Right lobe of liver (tissue), 6 donors: ENCODE measurements around the gene SMARCC1. TPM values are rescaled to one million over a fixed set of nuclear protein-coding genes. Genes with fewer than 3 reads are reported as not detected.

Source experiments
- ATAC-seq, 4 donors: fragments of 200-7000 bp; cut with Tn5 transposase; one replicate each; pipeline ENCODE4 v1.9.1; 2020; ENCODE audit warnings: mild to moderate bottlenecking in 4 of 4, moderate library complexity in 4 of 4
- DNase-seq, 3 donors: peaks; one replicate each; pipeline ENCODE4 v3.0.0-alpha.2; 2020
- H3K27ac ChIP-seq, 3 donors: fragments of 200-600 bp; one replicate each; pipeline ENCODE4 v1.8.0; 2022
- H3K27me3 ChIP-seq, 2 donors: fragments of 200-600 bp; one replicate each; pipeline ENCODE4 v1.8.0; 2022
- H3K36me3 ChIP-seq, 4 donors: fragments of 200-600 bp; sonication (generic) in 1 of 4; one replicate each; pipeline versions ENCODE4 v1.5.1 to v1.8.0; 2017 to 2022; ENCODE audit warnings: control low read depth in 1 of 4
- H3K4me1 ChIP-seq, 4 donors: fragments of 200-600 bp; sonication (generic) in 1 of 4; one replicate each; pipeline versions ENCODE4 v1.5.1 to v1.8.0; 2017 to 2022; ENCODE audit warnings: control low read depth in 1 of 4
- H3K4me3 ChIP-seq, 3 donors: fragments of 200-600 bp; one replicate each; pipeline ENCODE4 v1.8.0; 2022
- H3K9me3 ChIP-seq, 4 donors: fragments of 200-600 bp; sonication (generic) in 1 of 4; one replicate each; pipeline versions ENCODE4 v1.5.1 to v1.8.0; 2017 to 2022; ENCODE audit warnings: control low read depth in 1 of 4
- CTCF ChIP-seq, 4 donors: fragments of 200-600 bp in 3 of 4; fragments of 450-650 bp in 1 of 4; IDR thresholded peaks; one replicate each; pipeline versions ENCODE4 v1.5.1 to v1.8.0; 2016 to 2022; ENCODE audit warnings: antibody characterized with exemption in 4 of 4, mild to moderate bottlenecking in 2 of 4
- POLR2A ChIP-seq: fragments of 450-650 bp; IDR thresholded peaks from one replicate; pipeline ENCODE4 v1.6.1; 2017; ENCODE audit warnings: antibody characterized with exemption, mild to moderate bottlenecking
- WGBS: methylation state at CpG from one replicate; pipeline ENCODE4 v1.1.6; 2018; ENCODE audit warnings: low coverage, low lambda C conversion rate; ENCODE audit not compliant: insufficient coverage; ENCODE audit errors: missing lambda C conversion rate; 5-methylcytosine and 5-hydroxymethylcytosine counted together
- intact Hi-C, 2 donors: fragments of 100-400 bp; cut with DNase I; formaldehyde crosslinking; loops; one replicate each; pipeline versions ENCODE4 v1.11.2 to v1.14.1; 2022
- small RNA-seq, 2 experiments: library from RNA; depleted of rRNA; stranded (forward); fragments of <200 nt; gene quantifications; one replicate each; pipeline ENCODE3, GENCODE V24; 2016
- total RNA-seq, 6 experiments: library from RNA; depleted of rRNA in 2 of 6; stranded (reverse); fragments of >200 nt in 2 of 6; fragmentation: NEBNext Ultra II Directional in 3 of 6; extraction: Animal tissue kit (Norgen Biotek cat#: 25700) in 3 of 6; gene quantifications; one replicate each; pipeline versions ENCODE4 v1.1.0 to v1.2.4, GENCODE V29; 2016 to 2023
- donor health status: DM: no; HTN: yes; CAD: no.
- donor health status: DM: no; HTN: no; CAD: no.
- donor health status: DM: no; HTN: no; CAD: no.
- donor health status: DM: no; HTN: yes; CAD: no.
- donor health status: DM: no; HTN: yes; CAD: no.

SMARCC1 gene
- total RNA-seq, 6 experiments from 2014 or later: 15.6 to 32.0 (median 24.1) TPM

GRCh38 chr3:47536967-47537366 is 244.7 kb downstream of the SMARCC1 start:
- DNase-seq (no peak), ATAC-seq (no peak)
- intact Hi-C loops: no loop called here
- Histone ChIP-seq H3K9me3 (no peaks in the 10 kb centered on the region), H3K4me1 (no peaks in the 10 kb centered on the region), H3K36me3 (no peaks in the 10 kb centered on the region), H3K27ac (no peak overlapping the region), H3K4me3 (no peak overlapping the region), H3K27me3 (no peaks in the 10 kb centered on the region)
- WGBS: 82% methylated on average over 4 of the region's 6 CpGs
- no peak for TF ChIP-seq POLR2A
- no peak for TF ChIP-seq CTCF (IDR thresholded peaks at IDR 0.05)

- Histone ChIP-seq H3K27me3 (no peaks in the 10 kb centered on the region), H3K4me1 (no peaks in the 10 kb centered on the region), H3K27ac (no peak overlapping the region), H3K9me3 (no peaks in the 10 kb centered on the region), H3K4me3 (no peak overlapping the region), H3K36me3 (no peaks in the 10 kb centered on the region)
- ATAC-seq (no peak), DNase-seq (no peak)
- intact Hi-C loops: no loop called here
- 86% methylated on average over 6 of the region's 19 CpGs for WGBS
- TF ChIP-seq CTCF (IDR thresholded peaks at IDR 0.05): no peak
- TF ChIP-seq POLR2A: no peak
Observed at GRCh38 chr3:47536221-47536891, 245.3 kb downstream of the SMARCC1 start.

Small RNA genes lying within 50 kb of the gene (small RNA-seq; reads per million reads assigned to genes)
- 0 reads per million in 2 experiments for gene RF02271
- gene RN7SL870P: 0 reads per million in 2 experiments

Other genes with a start within 250 kb of the SMARCC1 start
- under 1 TPM in 5 of 6 experiments, not detected in 1; 0.18 to 0.39 (median 0.25) TPM for gene CSPG5, start 203.0 kb downstream of the SMARCC1 start, total RNA-seq
- gene DHX30, start 21.2 kb upstream of the SMARCC1 start, total RNA-seq: 10 to 100 TPM; 20.1 to 40.9 (median 28.7) TPM
- 10 to 100 TPM; 59.1 to 94.9 (median 66.2) TPM for gene MAP4, start 234.5 kb upstream of the SMARCC1 start, total RNA-seq